Measurements from ENCODE around the gene PHLDA1. TPM values are rescaled to one million over a fixed set of nuclear protein-coding genes. Genes with fewer than 3 reads are reported as not detected.

Gene PHLDA1
- total and polyA plus RNA-seq, 2 of the 13 experiments (the other 11 are each of a cell fraction or from before 2014, with no cell fraction given) = 33.8 to 41.0 TPM

GRCh38 chr12:76030341-76031080 is 1.1 kb downstream of the PHLDA1 start (continued):
- TF ChIP-seq ZNF576 (CRISPR knock-in tag; IDR thresholded peaks at IDR 0.05) (peak; percentile 31; the same call in 1 of the 2 replicates), CREB3 (CRISPR knock-in tag; IDR thresholded peaks at IDR 0.05) (no peak), ZNF281 (CRISPR knock-in tag; IDR thresholded peaks at IDR 0.05; ENCODE audit: borderline replicate concordance) (no peak), FIP1L1 (IDR thresholded peaks at IDR 0.05; ENCODE audit: borderline replicate concordance, insufficient read depth, low read depth, low read length) (no peak), NFIC (IDR thresholded peaks at IDR 0.05; ENCODE audit: low read length) (no peak), ZBTB34 (CRISPR knock-in tag; IDR thresholded peaks at IDR 0.05) (no peak), ZFP82 (CRISPR knock-in tag; IDR thresholded peaks at IDR 0.05; ENCODE audit: borderline replicate concordance) (no peak), SKIL (CRISPR knock-in tag; IDR thresholded peaks at IDR 0.05; ENCODE audit: borderline replicate concordance) (peak; percentile 56; the same call in 1 of the 2 replicates), ZGPAT (CRISPR knock-in tag; IDR thresholded peaks at IDR 0.05) (no peak), ZBTB42 (CRISPR knock-in tag; IDR thresholded peaks at IDR 0.05) (no peak), NFE2 (CRISPR knock-in tag; IDR thresholded peaks at IDR 0.05) (no peak), ZNF530 (CRISPR knock-in tag; IDR thresholded peaks at IDR 0.05; ENCODE audit: low read depth) (no peak), ZNF660 (CRISPR knock-in tag; IDR thresholded peaks at IDR 0.05; ENCODE audit: borderline replicate concordance, low read depth) (no peak), TCF7 (IDR thresholded peaks at IDR 0.05; ENCODE audit: low read depth) (no peak), TOPORS (CRISPR knock-in tag; IDR thresholded peaks at IDR 0.05) (no peak; the same call in 1 of the 2 replicates), ZBTB46 (CRISPR knock-in tag; IDR thresholded peaks at IDR 0.05; ENCODE audit: borderline replicate concordance) (no peak), HNRNPK (IDR thresholded peaks at IDR 0.05; ENCODE audit: low read depth, low read length, poor library complexity, severe bottlenecking) (peak; percentile 92)
